ENCODE measurements around the gene VAC14. TPM values are rescaled to one million over a fixed set of nuclear protein-coding genes. Genes with fewer than 3 reads are reported as not detected.

VAC14 gene
- total RNA-seq, 4 donors from 2014 or later: 23.5 to 44.1 (median 29.8) TPM

DNA sequence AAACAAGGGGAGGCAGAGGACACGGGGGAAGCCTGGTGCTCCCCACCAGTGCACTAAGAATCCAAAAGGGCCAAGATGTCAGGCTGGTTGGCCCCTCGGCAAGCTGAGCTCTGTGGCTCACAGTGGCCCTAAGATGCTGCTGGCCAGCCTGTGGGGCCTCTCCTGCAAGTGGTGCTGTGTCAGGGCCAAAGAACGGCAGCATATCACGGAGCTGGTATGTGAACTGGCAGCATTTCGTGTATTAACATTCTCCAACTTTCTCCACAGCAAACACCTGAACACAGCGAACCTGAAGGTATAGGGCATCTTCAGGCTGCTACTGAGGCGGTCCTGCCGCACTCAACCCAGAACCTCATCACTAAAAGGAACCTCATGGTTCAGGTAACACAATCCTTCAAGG, 34.8 kb downstream of the VAC14 start:
- Histone ChIP-seq H3K36me3 (peaks cover 0 to 84% of the 10 kb centered on the region in 2 donors), H3K9me3 (no peaks in the 10 kb centered on the region), H3K27ac (no peak overlapping the region), H3K4me1 (peaks cover 0 to 10% (median 0%) of the 10 kb centered on the region in 3 donors), H3K4me3 (no peak overlapping the region), H3K27me3 (no peaks in the 10 kb centered on the region)
- TF ChIP-seq POLR2AphosphoS5 (IDR thresholded peaks at IDR 0.05) (no peak), CTCF (IDR thresholded peaks at IDR 0.05) (no peak)
- WGBS, 2 donors (ENCODE audit: low coverage in 1 of 2): 47 to 92% methylated on average over 2 to 7 of the region's 8 CpGs
- no peak for ATAC-seq

GRCh38 chr16:70765491-70765890, 35.5 kb downstream of the VAC14 start:
- 100% methylated on average over 2 of the region's 8 CpGs; no CpG with 5 or more reads in 1 of the 2 donors for WGBS, 2 donors (ENCODE audit: low coverage in 1 of 2)
- no peak overlapping the region for H3K4me3 ChIP-seq
- no peaks in the 10 kb centered on the region for H3K27me3 ChIP-seq
- no peak for TF ChIP-seq EP300 (IDR thresholded peaks at IDR 0.05)
- no peak for TF ChIP-seq POLR2AphosphoS5 (IDR thresholded peaks at IDR 0.05)
- TF ChIP-seq POLR2A (IDR thresholded peaks at IDR 0.05): no peak
- no peak for TF ChIP-seq CTCF (IDR thresholded peaks at IDR 0.05)
- H3K36me3 ChIP-seq: peaks cover 0 to 86% of the 10 kb centered on the region in 2 donors
- peaks cover 0 to 3% (median 0%) of the 10 kb centered on the region in 3 donors for H3K4me1 ChIP-seq
- H3K27ac ChIP-seq: no peak overlapping the region
- no peaks in the 10 kb centered on the region for H3K9me3 ChIP-seq
- ATAC-seq: no peak

DNA sequence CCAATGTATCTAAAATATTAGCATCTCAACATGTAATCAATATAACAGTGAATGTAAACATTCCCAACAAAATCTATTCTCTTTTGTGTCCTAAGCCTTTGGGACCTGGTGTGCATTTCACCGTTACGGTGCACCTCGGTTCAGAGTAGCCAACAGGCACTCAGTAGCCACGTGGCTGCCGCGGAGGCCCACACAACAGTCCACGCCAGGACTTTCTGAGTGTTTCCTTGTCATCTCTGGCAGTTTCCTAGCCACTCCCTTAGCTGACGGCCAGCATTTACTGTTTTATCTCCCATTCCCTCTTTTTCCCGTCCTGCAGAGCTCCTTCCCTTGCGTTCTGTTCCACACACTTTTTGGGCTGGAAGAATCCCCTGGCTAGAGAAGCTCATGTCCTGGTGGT, 36.3 kb downstream of the VAC14 start:
- no peak for ATAC-seq
- Histone ChIP-seq H3K9me3 (no peaks in the 10 kb centered on the region), H3K36me3 (peaks cover 0 to 91% of the 10 kb centered on the region in 2 donors), H3K4me3 (no peak overlapping the region), H3K27ac (no peak overlapping the region), H3K4me1 (peaks cover 0 to 3% (median 0%) of the 10 kb centered on the region in 3 donors), H3K27me3 (no peaks in the 10 kb centered on the region)
- WGBS, 2 donors (ENCODE audit: low coverage in 1 of 2): 91 to 93% methylated on average over 7 to 9 of the region's 10 CpGs
- TF ChIP-seq POLR2A (IDR thresholded peaks at IDR 0.05) (no peak), EP300 (IDR thresholded peaks at IDR 0.05) (no peak), POLR2AphosphoS5 (IDR thresholded peaks at IDR 0.05) (no peak), CTCF (IDR thresholded peaks at IDR 0.05) (no peak)

- H3K4me3 ChIP-seq: no peak overlapping the region
- no peak overlapping the region for H3K27ac ChIP-seq
- H3K27me3 ChIP-seq: no peaks in the 10 kb centered on the region
- peaks cover 0 to 93% of the 10 kb centered on the region in 2 donors for H3K36me3 ChIP-seq
- H3K4me1 ChIP-seq: no peaks in the 10 kb centered on the region
- 90% methylated on average over 2 of the region's 3 CpGs; no CpG with 5 or more reads in 1 of the 2 donors for WGBS, 2 donors (ENCODE audit: low coverage in 1 of 2)
- TF ChIP-seq POLR2AphosphoS5 (IDR thresholded peaks at IDR 0.05) (no peak), POLR2A (IDR thresholded peaks at IDR 0.05) (no peak), CTCF (IDR thresholded peaks at IDR 0.05) (no peak)
- H3K9me3 ChIP-seq: no peaks in the 10 kb centered on the region
- no peak for ATAC-seq
These were observed 40.7 kb downstream of the VAC14 start for GRCh38 chr16:70760221-70760620.

DNA sequence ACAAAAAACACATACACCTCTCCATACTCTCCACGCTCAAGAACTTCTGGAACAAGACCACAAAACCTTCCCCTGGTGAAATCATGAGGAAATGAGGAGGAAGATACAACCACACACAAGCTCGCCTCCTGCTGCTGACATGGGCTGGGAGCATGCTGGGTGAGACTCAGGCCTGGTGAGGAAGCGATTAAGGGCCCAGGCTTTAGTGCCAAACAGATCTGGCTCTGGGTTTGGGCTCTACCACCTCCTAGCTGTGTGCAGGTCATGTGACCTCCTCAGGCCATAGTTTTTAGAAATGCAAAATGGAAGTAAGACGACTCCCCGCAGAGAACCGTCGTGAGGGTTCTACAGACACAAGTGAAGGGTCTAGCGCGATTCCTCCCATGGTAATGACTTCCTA, 41.3 kb downstream of the VAC14 start:
- Histone ChIP-seq H3K27me3 (no peaks in the 10 kb centered on the region), H3K9me3 (no peaks in the 10 kb centered on the region), H3K4me1 (no peaks in the 10 kb centered on the region), H3K36me3 (peaks cover 0 to 88% of the 10 kb centered on the region in 2 donors), H3K4me3 (no peak overlapping the region), H3K27ac (no peak overlapping the region)
- no peak for ATAC-seq
- TF ChIP-seq POLR2AphosphoS5 (IDR thresholded peaks at IDR 0.05) (no peak), POLR2A (IDR thresholded peaks at IDR 0.05) (no peak), EP300 (IDR thresholded peaks at IDR 0.05) (no peak), CTCF (IDR thresholded peaks at IDR 0.05) (no peak)
- 80 to 87% methylated on average over 2 to 9 of the region's 9 CpGs for WGBS, 2 donors (ENCODE audit: low coverage in 1 of 2)
